GM12875 (cell line): ENCODE measurements around the gene C1QL3.

ENCODE experiments used
- H3K4me3 ChIP-seq: one replicate; pipeline ENCODE4 v1.5.1; 2011; ENCODE audit warnings: low read depth, low read length, control low read depth
- TF ChIP-seq, protein P1 (sequence below): IDR thresholded peaks from 2 replicates; pipeline ENCODE4 v1.5.1; 2011; ENCODE audit warnings: low read depth, mild to moderate bottlenecking, control low read depth, inconsistent platforms, low read length, moderate library complexity, borderline replicate concordance; ENCODE audit not compliant: insufficient read depth

Gene C1QL3

DNA sequence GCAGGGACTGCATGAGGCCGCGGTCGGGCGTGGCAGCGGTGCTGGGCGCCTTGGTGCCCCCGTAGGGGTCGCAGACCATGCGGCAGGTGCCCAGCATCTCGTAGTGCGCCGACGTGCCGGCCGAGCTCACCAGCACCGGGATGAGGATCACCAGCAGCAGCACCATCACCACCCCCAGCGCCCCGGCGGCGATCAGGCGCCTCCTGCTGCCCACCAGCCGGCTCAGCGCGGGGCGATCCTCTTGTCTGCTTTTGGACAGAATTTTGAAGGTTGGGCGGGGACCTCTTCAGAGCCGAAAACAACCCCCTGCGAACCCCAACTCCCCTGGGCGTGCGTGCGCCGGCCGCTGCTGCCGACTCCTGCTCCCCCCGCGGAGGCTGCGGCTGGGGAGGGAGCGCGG is 779 bp downstream of the C1QL3 start:
- TF ChIP-seq, protein P1, sequence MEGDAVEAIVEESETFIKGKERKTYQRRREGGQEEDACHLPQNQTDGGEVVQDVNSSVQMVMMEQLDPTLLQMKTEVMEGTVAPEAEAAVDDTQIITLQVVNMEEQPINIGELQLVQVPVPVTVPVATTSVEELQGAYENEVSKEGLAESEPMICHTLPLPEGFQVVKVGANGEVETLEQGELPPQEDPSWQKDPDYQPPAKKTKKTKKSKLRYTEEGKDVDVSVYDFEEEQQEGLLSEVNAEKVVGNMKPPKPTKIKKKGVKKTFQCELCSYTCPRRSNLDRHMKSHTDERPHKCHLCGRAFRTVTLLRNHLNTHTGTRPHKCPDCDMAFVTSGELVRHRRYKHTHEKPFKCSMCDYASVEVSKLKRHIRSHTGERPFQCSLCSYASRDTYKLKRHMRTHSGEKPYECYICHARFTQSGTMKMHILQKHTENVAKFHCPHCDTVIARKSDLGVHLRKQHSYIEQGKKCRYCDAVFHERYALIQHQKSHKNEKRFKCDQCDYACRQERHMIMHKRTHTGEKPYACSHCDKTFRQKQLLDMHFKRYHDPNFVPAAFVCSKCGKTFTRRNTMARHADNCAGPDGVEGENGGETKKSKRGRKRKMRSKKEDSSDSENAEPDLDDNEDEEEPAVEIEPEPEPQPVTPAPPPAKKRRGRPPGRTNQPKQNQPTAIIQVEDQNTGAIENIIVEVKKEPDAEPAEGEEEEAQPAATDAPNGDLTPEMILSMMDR = peak; percentile 53
- peak overlapping the region; percentile 50 for H3K4me3 ChIP-seq

DNA sequence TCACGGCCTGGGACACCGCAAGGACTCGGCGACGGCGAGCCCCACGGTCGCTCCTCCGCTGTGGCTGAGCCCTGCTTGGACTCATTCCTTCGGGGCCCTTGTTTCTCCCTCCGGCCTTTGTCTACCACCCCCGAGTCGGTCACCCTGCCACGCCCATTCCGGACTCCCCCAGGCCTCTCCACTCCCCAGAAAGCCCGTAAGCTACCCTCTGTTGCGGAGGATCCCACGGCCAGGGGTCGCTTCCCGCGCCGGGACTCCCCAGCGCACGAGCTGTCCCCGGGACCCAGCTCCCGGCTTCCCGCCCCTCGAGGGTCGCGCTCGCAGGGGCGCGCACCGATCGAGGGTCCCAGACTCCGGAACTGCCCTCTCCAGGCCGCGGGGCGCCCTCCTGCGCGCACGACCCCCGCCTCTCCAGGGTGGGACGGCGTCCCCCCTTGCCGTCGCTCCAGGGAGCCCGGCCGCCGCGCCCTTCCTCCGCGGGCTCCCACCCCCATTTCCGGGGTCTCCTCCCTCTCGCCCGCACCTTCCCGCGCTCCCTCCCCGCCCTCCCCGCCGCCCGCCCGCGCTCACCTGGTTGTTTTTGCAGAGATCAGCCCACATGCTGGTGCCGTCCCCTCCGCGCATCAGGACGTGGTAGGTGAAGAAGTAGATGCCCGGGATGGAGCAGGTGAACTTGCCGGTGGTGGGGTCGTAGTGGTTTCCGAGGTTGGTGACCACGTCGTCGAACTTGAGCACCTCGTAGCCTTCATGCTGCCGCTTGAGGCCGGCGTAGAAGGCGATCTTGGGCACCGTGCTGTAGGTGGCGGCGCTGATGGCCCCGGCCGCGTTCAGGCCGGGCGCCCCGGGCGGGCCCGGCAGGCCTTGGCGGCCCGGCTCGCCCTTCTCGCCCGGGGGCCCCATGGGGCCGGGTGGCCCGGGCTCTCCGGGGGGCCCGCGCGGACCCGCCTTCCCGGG is 1.5 kb downstream of the C1QL3 start:
- TF ChIP-seq, protein P1 = no peak
- peak overlapping the region; percentile 50 for H3K4me3 ChIP-seq

DNA sequence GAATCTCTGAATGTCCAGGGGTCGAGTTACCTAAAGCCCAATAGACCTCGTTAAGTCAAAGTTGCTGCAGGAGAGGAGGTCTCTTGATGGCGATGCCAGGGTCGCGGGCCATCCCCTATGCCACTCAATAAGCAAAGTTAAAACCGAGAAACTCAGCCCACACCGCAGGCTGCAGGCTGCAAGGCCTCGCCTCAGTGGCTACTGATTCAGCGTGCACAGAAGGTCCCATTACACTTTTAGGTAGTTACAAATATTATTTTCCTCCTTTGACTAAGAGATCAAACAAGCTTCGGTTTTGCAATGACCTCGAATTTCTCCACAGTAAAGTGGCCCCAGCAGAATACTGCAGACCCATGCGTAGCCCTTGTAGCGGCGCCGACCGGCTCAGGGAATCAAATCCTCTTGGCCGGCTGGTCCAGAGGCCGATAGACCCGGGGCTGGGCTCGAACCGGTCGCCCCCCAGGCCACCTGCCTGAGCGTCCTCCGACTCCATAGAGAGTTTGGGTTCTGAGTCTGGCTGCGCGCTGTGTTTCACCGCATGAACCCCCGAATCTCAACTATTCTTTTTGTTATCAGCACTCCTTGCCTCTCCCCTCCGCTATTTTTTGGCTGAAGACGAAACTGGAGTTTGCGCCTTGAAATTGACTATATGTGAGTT is 2.3 kb downstream of the C1QL3 start:
- no peak overlapping the region for H3K4me3 ChIP-seq
- TF ChIP-seq, protein P1 = no peak

DNA sequence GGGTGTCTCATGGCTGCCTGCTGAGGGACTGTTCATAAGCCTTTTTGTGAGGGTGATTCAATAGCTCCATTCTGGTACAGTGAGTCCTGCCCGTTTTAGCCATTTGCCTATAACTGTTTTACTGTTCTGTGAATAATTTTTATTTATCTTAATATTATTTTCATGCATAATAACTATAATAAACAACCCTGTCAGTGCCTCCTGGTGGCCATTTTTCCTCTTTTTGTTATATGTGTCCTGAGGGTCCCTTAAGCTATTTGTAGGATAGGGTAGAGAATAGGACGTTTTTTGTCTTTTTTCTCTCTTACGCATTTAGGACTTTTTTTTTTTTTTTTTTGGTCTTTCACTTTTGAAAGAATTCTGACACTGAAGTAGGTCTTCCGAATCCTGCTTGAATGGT is 2.9 kb downstream of the C1QL3 start:
- TF ChIP-seq, protein P1 = 0 out of 2 replicates have a peak, but pooled peaks have one; percentile 7
- H3K4me3 ChIP-seq = no peak overlapping the region

DNA sequence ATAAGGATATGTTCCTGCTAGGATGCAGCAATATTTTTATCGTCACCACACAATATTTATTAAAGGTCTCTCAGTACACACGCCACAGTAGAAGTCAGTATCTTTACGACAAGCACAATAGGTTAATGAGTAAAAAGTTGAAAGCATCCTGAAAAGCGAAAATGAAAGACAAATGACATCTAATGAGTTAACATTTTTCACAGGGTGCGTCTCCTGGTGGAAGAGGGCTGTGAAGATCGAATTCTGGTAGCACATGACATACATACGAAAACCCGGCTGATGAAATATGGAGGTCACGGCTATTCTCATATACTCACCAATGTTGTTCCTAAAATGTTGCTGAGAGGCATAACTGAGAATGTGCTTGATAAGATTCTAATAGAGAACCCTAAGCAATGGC is 10.8 kb downstream of the C1QL3 start:
- TF ChIP-seq, protein P1 = no peak
- no peak overlapping the region for H3K4me3 ChIP-seq

DNA sequence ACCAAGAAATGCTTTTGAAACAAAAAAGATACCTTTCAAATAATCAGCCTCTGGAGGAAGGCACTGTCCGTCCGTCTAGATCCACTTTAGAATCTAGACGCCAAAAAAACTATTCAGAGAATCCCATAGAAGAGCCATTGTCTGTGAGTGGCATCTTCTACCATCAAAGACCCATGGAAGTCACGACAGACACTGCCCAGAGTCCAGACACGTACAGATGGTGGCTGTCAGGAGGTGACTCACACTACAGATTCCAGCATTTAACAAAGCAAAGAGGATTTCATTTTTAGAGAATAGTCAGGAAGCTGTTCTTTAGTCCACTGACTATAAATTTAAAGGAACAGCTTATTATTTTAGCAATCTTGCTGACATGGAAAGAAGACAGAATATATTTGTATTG is 11.7 kb downstream of the C1QL3 start:
- TF ChIP-seq, protein P1 = no peak
- H3K4me3 ChIP-seq = no peak overlapping the region

DNA sequence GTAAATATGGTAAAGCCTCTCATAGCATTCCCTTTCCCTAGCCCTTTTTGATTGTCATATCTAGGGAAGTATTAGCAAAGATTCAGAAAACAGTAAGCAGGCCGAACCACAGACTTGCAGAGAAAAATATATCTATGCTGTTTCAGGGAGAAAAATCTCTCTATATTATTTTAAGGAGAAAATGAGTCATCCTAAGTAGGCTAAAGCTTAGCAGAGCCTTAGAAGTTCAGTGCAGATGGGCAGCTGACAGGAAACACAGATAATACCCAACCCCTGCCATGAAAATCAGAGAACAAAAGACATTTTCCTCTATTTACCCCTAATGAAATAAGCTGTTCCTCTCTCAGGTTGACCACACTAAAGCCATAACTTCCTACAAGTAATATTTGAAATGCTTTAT is 16.5 kb downstream of the C1QL3 start:
- H3K4me3 ChIP-seq = no peak overlapping the region
- TF ChIP-seq, protein P1 = no peak
